ENCODE data around the gene ALG5.

GRCh38 chr13:36912369-36912768 lies 86.8 kb downstream of the ALG5 start:
- no peak for TF ChIP-seq CTCF (IDR thresholded peaks at IDR 0.05)
- no peak for TF ChIP-seq POLR2A (IDR thresholded peaks at IDR 0.05)
